EH (cell line): ENCODE measurements around the gene ASCC3.

ENCODE experiments used
- DNase-seq: peaks from one replicate; pipeline ENCODE4 v3.0.0-alpha.2; 2015; ENCODE audit warnings: low read depth

Gene ASCC3

GRCh38 chr6:100493206-100493888, 387.8 kb downstream of the ASCC3 start:
- DNase-seq: no peak

- no peak for DNase-seq
Measured at GRCh38 chr6:100491952-100492670, 389.0 kb downstream of the ASCC3 start.

- no peak for DNase-seq
Measured at GRCh38 chr6:100490065-100490464, 391.1 kb downstream of the ASCC3 start.

GRCh38 chr6:100488244-100488643, 392.9 kb downstream of the ASCC3 start:
- DNase-seq: peak; percentile 69

- DNase-seq: no peak
Measured at GRCh38 chr6:100487638-100488037, 393.5 kb downstream of the ASCC3 start.

- no peak for DNase-seq
Measured at GRCh38 chr6:100485268-100485667, 395.9 kb downstream of the ASCC3 start.

- no peak for DNase-seq
Measured at GRCh38 chr6:100484474-100484873, 396.7 kb downstream of the ASCC3 start.

- DNase-seq: no peak
Measured at GRCh38 chr6:100482698-100483097, 398.4 kb downstream of the ASCC3 start.

GRCh38 chr6:100479179-100480035, 401.7 kb downstream of the ASCC3 start:
- DNase-seq: peak; percentile 60

- peak; percentile 52 for DNase-seq
Measured at GRCh38 chr6:100475554-100476320, 405.4 kb downstream of the ASCC3 start.

- no peak for DNase-seq
Measured at GRCh38 chr6:100473182-100473581, 407.9 kb downstream of the ASCC3 start.

GRCh38 chr6:100472674-100473073, 408.5 kb downstream of the ASCC3 start:
- peak; percentile 69 for DNase-seq

GRCh38 chr6:100470422-100471120, 410.6 kb downstream of the ASCC3 start:
- DNase-seq: peak; percentile 74

- DNase-seq: peak; percentile 50
Measured at GRCh38 chr6:100469101-100469859, 411.8 kb downstream of the ASCC3 start.

GRCh38 chr6:100468016-100468622, 413.0 kb downstream of the ASCC3 start:
- peak; percentile 24 for DNase-seq

- peak; percentile 29 for DNase-seq
Measured at GRCh38 chr6:100467129-100468015, 413.8 kb downstream of the ASCC3 start.

- peak; percentile 90 for DNase-seq
Measured at GRCh38 chr6:100466410-100467128, 414.6 kb downstream of the ASCC3 start.

- DNase-seq: peak; percentile 56
Measured at GRCh38 chr6:100465701-100466409, 415.3 kb downstream of the ASCC3 start.
